Ishikawa (cell line): Measurements from ENCODE around the gene XRCC4.

Source experiments
- CEBPB ChIP-seq: IDR thresholded peaks from 2 replicates; pipeline ENCODE4 v1.6.1; 2012
- CREB1 ChIP-seq: IDR thresholded peaks from 2 replicates; pipeline ENCODE4 v1.6.1; 2012; ENCODE audit warnings: low read depth
- EGR1 ChIP-seq: IDR thresholded peaks from 2 replicates; pipeline ENCODE4 v1.6.1; 2012
- EP300 ChIP-seq: IDR thresholded peaks from 2 replicates; pipeline ENCODE4 v1.6.1; 2012; ENCODE audit warnings: borderline replicate concordance
- FOXM1 ChIP-seq: IDR thresholded peaks from 2 replicates; pipeline ENCODE4 v1.6.1; 2012; ENCODE audit warnings: low read depth, borderline replicate concordance
- MAX ChIP-seq: IDR thresholded peaks from 2 replicates; pipeline ENCODE4 v1.6.1; 2012
- NFIC ChIP-seq: IDR thresholded peaks from 2 replicates; pipeline ENCODE4 v1.6.1; 2012
- RAD21 ChIP-seq: IDR thresholded peaks from 2 replicates; pipeline ENCODE4 v1.6.1; 2012; ENCODE audit warnings: low read depth
- REST ChIP-seq: IDR thresholded peaks from 2 replicates; pipeline ENCODE4 v1.6.1; 2012; ENCODE audit warnings: low read depth, mild to moderate bottlenecking
- TAF1 ChIP-seq: IDR thresholded peaks from 2 replicates; pipeline ENCODE4 v1.6.1; 2012; ENCODE audit warnings: low read depth, mild to moderate bottlenecking
- TCF12 ChIP-seq: IDR thresholded peaks from 2 replicates; pipeline ENCODE4 v1.6.1; 2012; ENCODE audit warnings: low read depth
- TEAD4 ChIP-seq: IDR thresholded peaks from 2 replicates; pipeline ENCODE4 v1.6.1; 2012
- USF1 ChIP-seq: IDR thresholded peaks from 2 replicates; pipeline ENCODE4 v1.6.1; 2012
- YY1 ChIP-seq: IDR thresholded peaks from 2 replicates; pipeline ENCODE4 v1.6.1; 2012; ENCODE audit warnings: low read depth
- ZBTB7A ChIP-seq: IDR thresholded peaks from 2 replicates; pipeline ENCODE4 v1.6.1; 2012; ENCODE audit warnings: low read depth

Gene XRCC4

DNA sequence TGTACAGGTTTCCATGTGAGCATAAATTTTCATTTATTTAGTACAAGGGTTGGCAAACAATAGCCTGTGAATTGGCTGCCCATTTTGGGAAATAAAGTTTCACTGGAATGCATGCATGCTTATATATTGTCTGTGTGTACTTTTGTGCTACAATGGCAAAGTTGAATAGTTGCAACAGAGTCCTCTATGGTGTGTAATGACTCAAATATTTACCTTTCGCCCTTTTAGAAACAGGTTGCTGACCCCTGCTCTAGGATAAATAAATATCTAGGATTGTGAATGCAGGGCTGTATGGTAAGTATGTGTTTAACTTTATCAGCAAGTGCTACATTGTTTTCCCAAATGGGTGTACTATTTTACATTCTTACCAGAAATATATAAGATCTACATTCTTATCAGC lies 47.2 kb downstream of the XRCC4 start:
- TF ChIP-seq EGR1, result no peak
- no peak for TF ChIP-seq CREB1
- TF ChIP-seq EP300, result no peak
- TF ChIP-seq ZBTB7A, result no peak
- no peak for TF ChIP-seq USF1
- no peak for TF ChIP-seq CEBPB
- no peak for TF ChIP-seq MAX
- no peak for TF ChIP-seq TCF12
- TF ChIP-seq RAD21, result no peak
- no peak for TF ChIP-seq FOXM1
- no peak for TF ChIP-seq TEAD4
- TF ChIP-seq REST, result no peak
- TF ChIP-seq YY1, result no peak
- no peak for TF ChIP-seq NFIC
- TF ChIP-seq TAF1, result no peak

DNA sequence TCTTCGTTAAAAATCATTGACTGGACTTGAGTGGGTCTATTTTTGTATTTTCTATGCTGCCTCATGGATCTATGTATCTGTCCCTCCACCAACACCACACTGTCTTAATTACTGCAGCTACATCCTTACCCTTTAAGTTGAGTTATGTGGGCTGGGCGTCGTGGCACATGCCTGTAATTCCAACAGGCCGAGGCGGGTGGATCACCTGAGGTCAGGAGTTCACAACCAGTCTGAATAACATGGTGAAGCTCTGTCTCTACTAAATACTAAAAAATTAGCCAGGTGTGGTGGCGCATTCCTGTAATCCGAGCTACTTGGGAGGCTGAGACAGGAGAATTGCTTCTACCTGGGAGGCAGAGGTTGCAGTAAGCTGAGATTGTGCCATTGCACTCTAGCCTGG lies 48.2 kb downstream of the XRCC4 start:
- TF ChIP-seq TAF1, result no peak
- no peak for TF ChIP-seq EP300

DNA sequence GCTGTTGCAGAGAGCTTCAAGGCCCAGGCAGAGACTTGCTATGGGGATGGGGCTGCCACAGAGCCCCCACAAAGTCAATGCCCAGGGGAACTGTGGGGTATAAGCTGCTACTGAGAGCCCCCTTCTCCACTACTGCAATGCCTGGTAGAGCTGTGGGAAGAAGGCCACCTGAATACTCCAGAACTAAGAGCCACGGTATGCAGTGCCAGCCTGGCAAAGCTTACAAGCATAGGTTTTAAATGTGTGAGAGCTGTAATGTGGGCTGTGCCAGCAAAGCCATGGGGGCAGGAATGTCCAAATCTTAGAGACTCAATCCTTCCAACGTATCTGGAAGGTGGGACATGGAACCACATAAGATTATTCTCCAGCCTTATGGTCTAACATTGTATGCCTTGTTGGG lies 49.2 kb downstream of the XRCC4 start:
- TF ChIP-seq YY1, result no peak
- TF ChIP-seq CEBPB, result no peak
- no peak for TF ChIP-seq NFIC
- TF ChIP-seq MAX, result no peak
- no peak for TF ChIP-seq EGR1

DNA sequence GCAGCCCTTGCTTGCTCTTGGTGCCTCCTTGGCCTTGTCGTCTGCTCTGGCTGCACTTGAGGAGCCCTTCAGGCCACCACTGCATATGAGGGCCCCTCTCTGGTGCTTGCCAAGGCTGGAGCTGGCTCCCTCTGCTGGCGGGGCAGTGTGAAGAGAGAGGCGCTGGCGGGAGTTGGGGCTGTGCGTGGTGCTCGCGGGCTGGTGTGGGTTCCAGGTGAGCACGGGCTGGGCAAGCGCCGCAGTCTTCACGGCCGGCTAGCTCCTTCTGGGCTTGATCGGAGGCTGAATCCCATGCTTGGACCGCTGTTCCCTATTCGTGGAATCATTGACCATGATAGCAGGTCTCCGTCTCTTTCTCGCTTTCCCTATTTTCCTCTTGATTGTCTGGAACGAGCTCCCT lies 56.5 kb downstream of the XRCC4 start:
- TF ChIP-seq USF1, result no peak
- TF ChIP-seq TAF1, result no peak
- no peak for TF ChIP-seq TCF12
- no peak for TF ChIP-seq MAX
- no peak for TF ChIP-seq CREB1

DNA sequence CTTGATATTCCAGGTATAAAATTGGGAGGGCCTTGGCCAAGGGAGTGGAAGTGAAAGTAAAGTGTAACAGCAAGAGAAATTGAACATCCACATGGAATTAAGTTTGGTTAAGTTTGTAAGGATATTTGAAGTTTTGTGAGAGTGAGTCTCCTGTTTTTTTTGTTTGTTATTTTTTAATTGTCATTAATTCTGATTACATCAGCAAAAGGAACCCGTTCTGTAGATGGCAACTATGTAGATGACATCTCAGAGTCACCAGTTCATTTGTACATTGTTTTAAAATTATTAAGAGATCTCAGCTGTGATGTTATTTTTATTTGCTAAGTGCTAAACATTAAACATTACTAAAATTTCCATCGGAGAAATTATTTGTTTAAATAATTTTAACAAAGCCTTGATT lies 65.2 kb downstream of the XRCC4 start:
- no peak for TF ChIP-seq EGR1
- TF ChIP-seq MAX, result no peak
- no peak for TF ChIP-seq RAD21
- no peak for TF ChIP-seq TAF1
- TF ChIP-seq REST, result no peak
- no peak for TF ChIP-seq ZBTB7A
- no peak for TF ChIP-seq YY1
- TF ChIP-seq FOXM1, result no peak
- no peak for TF ChIP-seq NFIC
- TF ChIP-seq CREB1, result no peak
- TF ChIP-seq CEBPB, result no peak

- TF ChIP-seq CEBPB (no peak), RAD21 (no peak), CREB1 (no peak), ZBTB7A (no peak), USF1 (no peak), TCF12 (no peak), YY1 (no peak), NFIC (no peak), FOXM1 (no peak), REST (no peak), MAX (no peak)
Measured at GRCh38 chr5:83145241-83145640, 67.9 kb downstream of the XRCC4 start.
